ENCODE data around the gene TBX5. TPM values are rescaled to one million over a fixed set of nuclear protein-coding genes. Genes with fewer than 3 reads are reported as not detected.

Gene TBX5
- polyA plus RNA-seq, 1 of the 3 experiments (the other 2 are of a cell fraction) = not detected

GRCh38 chr12:114320101-114320500, 85.8 kb downstream of the TBX5 start:
- Histone ChIP-seq H3K4me1 (ENCODE audit: control insufficient read depth in 1 of 2, insufficient read depth in 2 of 2, low read depth in 1 of 2, low read length in 1 of 2) (no peaks in the 10 kb centered on the region), H3K9me3 (no peaks in the 10 kb centered on the region), H4K20me1 (ENCODE audit: insufficient read depth) (no peaks in the 10 kb centered on the region), H3K36me3 (replicated peaks in 1 of 2; ENCODE audit: control insufficient read depth in 1 of 2, insufficient read depth in 2 of 2, low read length in 1 of 2) (no peaks in the 10 kb centered on the region), H3K27me3 (ENCODE audit: insufficient read depth) (no peaks in the 10 kb centered on the region; the same call in 1 of the 2 replicates), H3F3A (replicated peaks; ENCODE audit: insufficient read depth) (peaks cover 8% of the 10 kb centered on the region), H2AFZ (ENCODE audit: low read depth) (no peak overlapping the region), H3K9ac (no peak overlapping the region), H3K9me2 (no peaks in the 10 kb centered on the region), H3K4me3 (ENCODE audit: low read depth in 2 of 2, low read length in 1 of 2) (no peak overlapping the region), H3K27ac (ENCODE audit: low read depth in 2 of 2, low read length in 1 of 2) (no peak overlapping the region), H3K4me2 (no peak overlapping the region), H3K79me2 (ENCODE audit: insufficient read depth) (no peaks in the 10 kb centered on the region)
- no peak for TF ChIP-seq RAD21 (IDR thresholded peaks at IDR 0.05; ENCODE audit: low read length)
- no peak for TF ChIP-seq RXRA (IDR thresholded peaks at IDR 0.05; ENCODE audit: borderline replicate concordance, low read depth)
- TF ChIP-seq FOSL2 (IDR thresholded peaks at IDR 0.05; ENCODE audit: borderline replicate concordance, low read depth) = no peak
- TF ChIP-seq IRF3 (IDR thresholded peaks at IDR 0.05; ENCODE audit: low read depth, low read length) = no peak
- no peak for TF ChIP-seq TAF1 (IDR thresholded peaks at IDR 0.05; ENCODE audit: borderline replicate concordance, low read depth, low read length)
- no peak for TF ChIP-seq GABPA (IDR thresholded peaks at IDR 0.05; ENCODE audit: low read depth)
- TF ChIP-seq NFIC (IDR thresholded peaks at IDR 0.05; ENCODE audit: borderline replicate concordance) = no peak
- no peak for TF ChIP-seq GATA2 (CRISPR knock-in tag; IDR thresholded peaks at IDR 0.05)
- TF ChIP-seq SIN3A (IDR thresholded peaks at IDR 0.05; ENCODE audit: borderline replicate concordance, low read depth, low read length) = no peak
- no peak for TF ChIP-seq MXI1 (IDR thresholded peaks at IDR 0.05; ENCODE audit: low read depth, low read length)
- no peak for TF ChIP-seq MAX (IDR thresholded peaks at IDR 0.05; ENCODE audit: low read depth)
- no peak for TF ChIP-seq YY1 (IDR thresholded peaks at IDR 0.05; ENCODE audit: low read depth)
- TF ChIP-seq CTCF (IDR thresholded peaks at IDR 0.05) = no peak
- DNase-seq = no peak
- WGBS (ENCODE audit: low lambda C conversion rate) = 45% methylated on average over 9 of the region's 9 CpGs
- ChIA-PET POLR2A (no interaction called here), CTCF (no interaction called here)

- Histone ChIP-seq H3K4me1 (ENCODE audit: control insufficient read depth in 1 of 2, insufficient read depth in 2 of 2, low read depth in 1 of 2, low read length in 1 of 2) (no peaks in the 10 kb centered on the region), H3K36me3 (replicated peaks in 1 of 2; ENCODE audit: control insufficient read depth in 1 of 2, insufficient read depth in 2 of 2, low read length in 1 of 2) (no peaks in the 10 kb centered on the region), H4K20me1 (ENCODE audit: insufficient read depth) (no peaks in the 10 kb centered on the region), H3K4me2 (no peak overlapping the region), H3K9me3 (no peaks in the 10 kb centered on the region), H3K4me3 (ENCODE audit: low read depth in 2 of 2, low read length in 1 of 2) (no peak overlapping the region), H3K79me2 (ENCODE audit: insufficient read depth) (no peaks in the 10 kb centered on the region), H3F3A (replicated peaks; ENCODE audit: insufficient read depth) (peaks cover 8% of the 10 kb centered on the region), H3K27me3 (ENCODE audit: insufficient read depth) (no peaks in the 10 kb centered on the region; the same call in 1 of the 2 replicates), H3K27ac (ENCODE audit: low read depth in 2 of 2, low read length in 1 of 2) (no peak overlapping the region), H3K9ac (no peak overlapping the region), H3K9me2 (no peaks in the 10 kb centered on the region), H2AFZ (ENCODE audit: low read depth) (no peak overlapping the region)
- TF ChIP-seq RFX5 (IDR thresholded peaks at IDR 0.05; ENCODE audit: low read length) = no peak
- no peak for TF ChIP-seq FOSL2 (IDR thresholded peaks at IDR 0.05; ENCODE audit: borderline replicate concordance, low read depth)
- TF ChIP-seq FOXM1 (IDR thresholded peaks at IDR 0.05; ENCODE audit: low read depth) = no peak
- no peak for TF ChIP-seq YY1 (IDR thresholded peaks at IDR 0.05; ENCODE audit: low read depth)
- ChIA-PET CTCF (no interaction called here), POLR2A (no interaction called here)
- no peak for DNase-seq
- 36% methylated on average over 11 of the region's 11 CpGs for WGBS (ENCODE audit: low lambda C conversion rate)
These were observed 86.5 kb downstream of the TBX5 start for GRCh38 chr12:114319422-114319821.

Measured in SK-N-SH (cell line).